ENCODE results near the gene STIMATE. TPM values are rescaled to one million over a fixed set of nuclear protein-coding genes. Genes with fewer than 3 reads are reported as not detected.
A peak's percentile ranks its signal among the peaks of the same experiment; 100 is the strongest.

The STIMATE gene
- total RNA-seq, 2 donors from 2014 or later = 7.9 to 14.1 TPM

DNA sequence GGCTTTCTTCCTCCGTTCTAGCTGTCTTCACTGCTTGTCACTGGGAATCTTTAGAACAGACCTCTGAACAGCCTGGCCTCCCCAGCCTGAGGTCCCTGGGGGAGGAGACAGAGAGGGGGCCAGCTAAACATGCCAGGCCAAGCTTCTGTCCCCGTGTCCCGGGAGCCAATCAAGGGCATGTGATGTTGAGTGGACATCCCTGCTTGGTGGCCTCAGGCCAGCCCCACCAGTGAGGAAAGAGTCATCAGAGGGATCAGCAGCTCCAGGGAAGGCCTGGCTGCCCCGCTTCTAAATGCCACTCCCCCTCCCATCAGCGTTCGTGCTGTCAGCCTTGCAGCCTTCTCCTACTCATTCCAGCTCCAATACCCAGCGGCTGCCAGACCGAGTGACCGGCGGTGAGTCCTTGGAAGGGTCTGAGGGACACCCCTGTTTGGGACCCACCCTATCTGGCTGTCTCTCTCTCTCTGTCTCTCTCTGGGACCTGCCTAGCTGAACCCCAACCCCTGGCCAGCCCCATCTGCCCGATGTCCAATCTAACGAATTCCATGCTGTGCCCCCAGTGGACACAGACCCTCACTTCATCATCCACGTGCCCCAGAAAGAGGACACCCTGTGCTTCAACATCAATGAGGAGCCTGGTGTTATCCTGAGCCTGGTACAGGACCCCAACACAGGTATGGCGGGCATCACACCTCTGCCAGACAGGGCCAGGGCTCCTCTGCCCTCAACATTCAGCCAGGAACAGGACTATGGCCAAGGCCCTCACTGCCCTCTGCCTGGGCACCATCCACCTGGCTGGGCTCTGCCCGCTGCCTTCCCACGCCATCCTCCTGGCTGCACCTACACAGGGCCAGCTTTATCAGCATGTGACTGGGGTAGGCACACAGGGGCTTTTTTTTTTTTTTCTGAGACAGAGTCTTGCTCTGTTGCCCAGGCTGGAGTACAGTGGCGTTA is 109.4 kb downstream of the STIMATE start:
- ATAC-seq (peak; percentile 45 to 64), DNase-seq (no peak)
- intact Hi-C loops (cut with DNase I) = no loop called here

DNA sequence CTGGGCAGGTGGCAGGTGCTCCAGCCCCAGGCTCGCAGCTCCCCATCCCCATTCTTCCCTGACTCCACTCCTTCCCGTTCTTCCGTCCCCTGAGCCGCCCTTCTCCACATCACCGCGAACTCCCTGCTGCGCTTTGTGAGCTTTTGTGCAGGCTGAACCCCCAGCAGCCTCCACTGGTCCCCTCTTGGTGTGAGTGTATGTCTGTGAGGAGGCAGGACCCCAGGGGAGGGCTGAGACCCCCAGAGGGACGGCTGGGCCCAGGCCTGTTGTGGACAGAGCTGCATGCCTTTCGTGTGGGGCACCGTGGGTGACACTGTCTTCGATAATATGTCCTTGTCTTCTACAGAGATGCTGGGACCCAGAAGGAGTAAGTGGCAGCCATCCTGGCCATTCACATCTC is 110.1 kb downstream of the STIMATE start:
- no peak for ATAC-seq
- peak; percentile 3 for DNase-seq
- intact Hi-C loops (cut with DNase I) = no loop called here

Small RNA genes lying within 50 kb of the gene (microRNA-seq; reads per million reads assigned to microRNA genes)
- gene MIR8064 = 0 reads per million in 2 donors

Other genes starting within 250 kb of the STIMATE start
- 10 to 100 TPM; 50.7 to 54.4 TPM for gene PBRM1, start 211.6 kb downstream of the STIMATE start, total RNA-seq
- gene GNL3, start 211.5 kb downstream of the STIMATE start, total RNA-seq = 10 to 100 TPM; 30.2 to 61.2 TPM
- gene GLT8D1, start 191.8 kb downstream of the STIMATE start, total RNA-seq = 10 to 100 TPM; 31.3 to 37.6 TPM
- gene SPCS1, start 191.4 kb downstream of the STIMATE start, total RNA-seq = 10 to 100 TPM; 72.1 to 88.1 TPM
- gene NEK4, start 126.6 kb downstream of the STIMATE start, total RNA-seq = 10 to 100 TPM; 14.8 to 16.9 TPM
- not detected for gene ITIH1, start 119.9 kb downstream of the STIMATE start, total RNA-seq
- under 1 TPM; 0.55 to 0.62 TPM for gene ITIH3, start 102.8 kb downstream of the STIMATE start, total RNA-seq
- 1 to 10 TPM; 5.2 to 7.0 TPM for gene ITIH4, start 66.9 kb downstream of the STIMATE start, total RNA-seq
- 10 to 100 TPM; 14.8 to 33.4 TPM for gene MUSTN1, start 62.5 kb downstream of the STIMATE start, total RNA-seq
- gene SFMBT1, start 148.5 kb upstream of the STIMATE start, total RNA-seq = 10 to 100 TPM; 12.7 to 16.4 TPM
- gene RFT1, start 232.9 kb upstream of the STIMATE start, total RNA-seq = 10 to 100 TPM; 11.8 to 12.6 TPM

Measured in left cardiac atrium (tissue), 4 donors.